ENCODE data around the gene PM20D2. TPM values are rescaled to one million over a fixed set of nuclear protein-coding genes. Genes with fewer than 3 reads are reported as not detected.

Gene PM20D2
- total and polyA plus RNA-seq, 2 of the 8 experiments (the other 6 are each of a cell fraction or from before 2014, with no cell fraction given): 2.7 to 7.6 TPM

DNA sequence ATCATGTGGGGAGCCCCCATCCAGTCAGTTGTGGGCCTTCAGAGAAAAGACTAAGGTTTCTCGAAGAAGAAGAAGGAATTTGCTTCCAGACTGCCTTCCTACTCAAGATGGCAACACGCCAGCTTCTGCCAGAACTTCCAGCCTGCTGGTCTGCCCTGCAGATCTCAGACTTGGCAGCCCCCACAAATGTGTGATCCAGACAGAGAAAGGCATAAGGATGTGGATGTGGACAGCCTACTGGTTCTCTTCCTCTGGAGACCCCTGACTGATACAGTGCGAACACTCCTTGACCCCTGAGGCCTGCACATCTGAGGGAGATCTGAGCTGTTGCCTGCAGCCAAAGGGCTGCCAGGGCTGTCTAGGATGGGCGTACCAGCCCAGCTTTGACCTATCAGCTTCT lies 62.7 kb downstream of the PM20D2 start:
- no peak for TF ChIP-seq GTF2F1 (IDR thresholded peaks at IDR 0.05; ENCODE audit: borderline replicate concordance, low read depth, low read length)
- TF ChIP-seq RFX5 (IDR thresholded peaks at IDR 0.05; ENCODE audit: borderline replicate concordance, low read depth, low read length): no peak
- no peak for TF ChIP-seq SIX5 (IDR thresholded peaks at IDR 0.05; ENCODE audit: low read depth, low read length)
- TF ChIP-seq POU5F1 (IDR thresholded peaks at IDR 0.05; ENCODE audit: low read depth, low read length): no peak
- no peak for TF ChIP-seq SP1 (IDR thresholded peaks at IDR 0.05; ENCODE audit: low read depth, low read length)
- TF ChIP-seq SIN3A (conservative IDR thresholded peaks at IDR 0.05 in 1 of 2, IDR thresholded peaks at IDR 0.05 in 1 of 2; ENCODE audit: low read depth in 1 of 2, low read length in 2 of 2): no peak
- TF ChIP-seq CREB1 (IDR thresholded peaks at IDR 0.05): no peak
- no peak for TF ChIP-seq CTCF (IDR thresholded peaks at IDR 0.05; ENCODE audit: control extremely low read depth in 1 of 3, insufficient read depth in 1 of 3, low read depth in 1 of 3, low read length in 3 of 3)
- 71% methylated on average over 4 of the region's 4 CpGs; no CpG with 5 or more reads in 1 of the 2 experiments for WGBS, 2 experiments (ENCODE audit: extremely low coverage in 1 of 2, insufficient coverage in 1 of 2, insufficient read length in 1 of 2, insufficient replicate concordance in 2 of 2, low coverage in 1 of 2, low lambda C conversion rate in 2 of 2, missing lambda C conversion rate in 1 of 2)
- no peaks in the 10 kb centered on the region; the same call in 1 of the 2 replicates for H3K23me2 ChIP-seq (ENCODE audit: low read depth, low read length)
- no peak overlapping the region for H4K8ac ChIP-seq (ENCODE audit: extremely low read depth, insufficient read depth, low read length)
- H4K20me1 ChIP-seq (replicated peaks in 1 of 2; ENCODE audit: control insufficient read depth in 1 of 2, insufficient read depth in 2 of 2, low read length in 2 of 2): no peaks in the 10 kb centered on the region
- no peak overlapping the region for H3K56ac ChIP-seq (replicated peaks; ENCODE audit: insufficient read length, low read depth, low read length)
- no peaks in the 10 kb centered on the region for H3K79me2 ChIP-seq (ENCODE audit: control insufficient read depth in 1 of 2, insufficient read depth in 2 of 2, low read length in 2 of 2)
- no peaks in the 10 kb centered on the region for H3K27me3 ChIP-seq (replicated peaks in 1 of 4; ENCODE audit: control insufficient read depth in 3 of 4, extremely low read depth in 1 of 4, insufficient read depth in 3 of 4, low read length in 3 of 4)
- no peak overlapping the region for H3K9ac ChIP-seq (replicated peaks in 1 of 4; ENCODE audit: extremely low read depth in 1 of 4, low read depth in 3 of 4, low read length in 3 of 4)
- no peak overlapping the region for H2BK120ac ChIP-seq (replicated peaks; ENCODE audit: low read depth, low read length)
- no peak overlapping the region for H3K23ac ChIP-seq (ENCODE audit: insufficient read length)
- H4K5ac ChIP-seq (ENCODE audit: insufficient read length, low read depth, low read length): no peak overlapping the region
- H4K91ac ChIP-seq (replicated peaks; ENCODE audit: insufficient read length, low read length): no peak overlapping the region
- no peak overlapping the region for H2BK15ac ChIP-seq (ENCODE audit: low read length)
- ChIA-PET CTCF (ENCODE audit: partially characterized antibody) (interaction anchor here (0.8 to 2.6 kb wide), 6 partner anchors 8 to 103 kb away, joined by 3 to 9 read pairs (median 3); no protein-coding TSS in a partner anchor), POLR2A (ENCODE audit: partially characterized antibody) (no interaction called here)
- no peak overlapping the region for H3K4me3 ChIP-seq (ENCODE audit: extremely low read depth in 1 of 4, insufficient read depth in 2 of 4, low read depth in 3 of 4, low read length in 4 of 4)
- no peak overlapping the region for H2BK20ac ChIP-seq (ENCODE audit: low read length)
- no peak overlapping the region for H2AK5ac ChIP-seq (ENCODE audit: low read depth, low read length)
- H3K4me2 ChIP-seq (ENCODE audit: insufficient read depth in 1 of 2, low read depth in 2 of 2, low read length in 2 of 2): no peak overlapping the region
- H2AFZ ChIP-seq (ENCODE audit: low read length): no peak overlapping the region
- no peak for DNase-seq (ENCODE audit: low read depth in 1 of 2, low spot score in 2 of 2)
- H2BK5ac ChIP-seq (ENCODE audit: low read depth, low read length): no peak overlapping the region
- no peak overlapping the region for H2BK12ac ChIP-seq (ENCODE audit: low read depth, low read length)
- H3K4me1 ChIP-seq (replicated peaks in 1 of 4; ENCODE audit: control insufficient read depth in 3 of 4, insufficient read depth in 4 of 4, low read length in 3 of 4): peaks cover 0 to 16% (median 10%) of the 10 kb centered on the region in 4 experiments; a peak in 5 of 7 replicates
- H3K4ac ChIP-seq (replicated peaks; ENCODE audit: insufficient read length, low read depth, low read length): no peak overlapping the region
- no peaks in the 10 kb centered on the region for H3K79me1 ChIP-seq (ENCODE audit: low read depth, low read length)
- no peak overlapping the region for H3K27ac ChIP-seq (ENCODE audit: low read depth, low read length)
- H3K14ac ChIP-seq (ENCODE audit: insufficient read length): no peak overlapping the region
- FAIRE-seq: no peak
- H3K9me3 ChIP-seq (ENCODE audit: insufficient read depth in 2 of 2, low read depth in 1 of 2, low read length in 1 of 2): no peaks in the 10 kb centered on the region
- H3K36me3 ChIP-seq (ENCODE audit: control insufficient read depth in 2 of 4, insufficient read depth in 4 of 4, low read length in 3 of 4): no peaks in the 10 kb centered on the region
- H3K18ac ChIP-seq (ENCODE audit: extremely low read depth, low read length): no peak overlapping the region

Measured in H1 (cell line).